Neural cell (in vitro differentiated cells): Measurements from ENCODE around the gene PRSS2.

Experiments used
- CTCF ChIP-seq: fragments of 450-650 bp; IDR thresholded peaks from 2 replicates; pipeline ENCODE4 v1.5.1; 2014; ENCODE audit warnings: antibody characterized with exemption, mild to moderate bottlenecking, moderate library complexity; ENCODE audit not compliant: poor library complexity, severe bottlenecking
- EP300 ChIP-seq: fragments of 450-650 bp; conservative IDR thresholded peaks from 2 replicates; pipeline ENCODE4 v1.6.1; 2014; ENCODE audit warnings: antibody characterized with exemption, mild to moderate bottlenecking, moderate library complexity; ENCODE audit not compliant: poor library complexity, severe bottlenecking
- EZH2 ChIP-seq: fragments of 200-600, 300-800 bp; shearing (Covaris generic), sonication (generic); IDR thresholded peaks from 2 replicates; pipeline ENCODE4 v1.6.1; 2014; ENCODE audit warnings: antibody characterized with exemption, low read length, borderline replicate concordance, mild to moderate bottlenecking; ENCODE audit not compliant: insufficient read depth, poor library complexity, severe bottlenecking
- POLR2AphosphoS5 ChIP-seq: IDR thresholded peaks from 2 replicates; pipeline ENCODE4 v1.6.1; 2012
- RAD21 ChIP-seq: fragments of 450-650 bp; conservative IDR thresholded peaks from 2 replicates; pipeline ENCODE4 v1.6.1; 2014; ENCODE audit warnings: antibody characterized with exemption, mild to moderate bottlenecking, moderate library complexity
- REST ChIP-seq: IDR thresholded peaks from 2 replicates; pipeline ENCODE4 v1.6.1; 2012; ENCODE audit warnings: borderline replicate concordance
- SMC3 ChIP-seq: fragments of 450-650 bp; conservative IDR thresholded peaks from 2 replicates; pipeline ENCODE4 v1.6.1; 2014; ENCODE audit warnings: antibody characterized with exemption, mild to moderate bottlenecking, moderate library complexity; ENCODE audit not compliant: poor library complexity
- TAF1 ChIP-seq: IDR thresholded peaks from 2 replicates; pipeline ENCODE4 v1.6.1; 2012; ENCODE audit warnings: low read depth

- TF ChIP-seq POLR2AphosphoS5 (no peak), CTCF (no peak), EP300 (no peak), RAD21 (no peak), TAF1 (no peak), EZH2 (no peak), REST (no peak), SMC3 (no peak)
Measured at GRCh38 chr7:142720986-142721385, 49.8 kb upstream of the PRSS2 start.
